Pancreas (tissue), 10 donors: ENCODE measurements around the gene CDH11. TPM values are rescaled to one million over a fixed set of nuclear protein-coding genes. Genes with fewer than 3 reads are reported as not detected.

ENCODE experiments used
- ATAC-seq, 4 donors: fragments of 200-7000 bp; cut with Tn5 transposase; one replicate each; pipeline versions ENCODE4 v1.8.0 to v1.9.1; 2020; ENCODE audit warnings: mild to moderate bottlenecking in 4 of 4, moderate library complexity in 4 of 4
- DNase-seq, 6 donors: peaks; one replicate each; pipeline ENCODE4 v3.0.0-alpha.2; 2020
- FAIRE-seq: peaks from 2 replicates; lab custom pipeline; 2012; peaks lifted over from hg19 to GRCh38; lab: Jason Lieb, UNC
- H3K27ac ChIP-seq, 4 donors: fragments of 200-600 bp; sonication (generic); 1 replicate in 3 of 4; 2 replicates in 1 of 4; pipeline versions ENCODE4 v1.5.0 to v1.8.0; 2020
- H3K27me3 ChIP-seq, 4 donors: fragments of 200-600 bp; one replicate each; pipeline ENCODE4 v1.8.0; 2021
- H3K36me3 ChIP-seq, 3 donors: fragments of 200-600 bp; sonication (generic) in 1 of 3; one replicate each; pipeline versions ENCODE4 v1.5.0 to v1.8.0; 2020 to 2021
- H3K4me1 ChIP-seq, 3 donors: fragments of 200-600 bp; one replicate each; pipeline ENCODE4 v1.8.0; 2021
- H3K4me3 ChIP-seq, 4 donors: fragments of 200-600 bp; sonication (generic) in 2 of 4; one replicate each; pipeline versions ENCODE4 v1.5.0 to v1.8.0; 2020 to 2021
- H3K9me3 ChIP-seq, 4 donors: fragments of 200-600 bp; one replicate each; pipeline ENCODE4 v1.8.0; 2021
- CTCF ChIP-seq, 4 donors: fragments of 200-600 bp; sonication (generic) in 3 of 4; IDR thresholded peaks; one replicate each; pipeline versions ENCODE4 v1.5.0 to v1.8.0; 2021; ENCODE audit warnings: antibody characterized with exemption in 4 of 4
- WGBS, 2 donors: extraction: QIAGEN DNeasy Blood & Tissue Kit; methylation state at CpG; one replicate each; pipeline ENCODE4 v1.1.7; 2013; 5-methylcytosine and 5-hydroxymethylcytosine counted together
- intact Hi-C, 3 donors: fragments of 100-400 bp; cut with DNase I; formaldehyde crosslinking; loops; one replicate each; pipeline versions ENCODE4 v1.11.1 to v1.14.2; 2022
- polyA plus RNA-seq, 2 donors: library from polyadenylated mRNA; stranded (reverse); fragments of 200-250 nt; gene quantifications; one replicate each; pipeline ENCODE4 v1.2.3, GENCODE V29; 2013
- total RNA-seq, 6 donors: library from RNA; stranded (reverse); fragmentation: NEBNext Ultra II Directional in 4 of 6; extraction: Animal tissue kit (Norgen Biotek cat#: 25700) in 4 of 6; gene quantifications; one replicate each; pipeline versions ENCODE4 v1.2.1 to v1.2.4, GENCODE V29; 2021 to 2023
- donor health status: healthy with polysubstance abuse.
- donor health status: DM: no; HTN: no; CAD: no; lungs with moderate emphysema.
- donor health status: DM: no; HTN: no; CAD: no.
- donor health status: control.
- donor health status: control.
- donor health status: Bipolar disorder and iron deficiency.
- donor health status: DM: yes; HTN: yes; CAD: no.
- donor health status: DM: no; HTN: no; CAD: no.
- donor health status: DM: no; HTN: no; CAD: no.
- donor health status: DM: yes; HTN: yes; CAD: no.

CDH11 gene
- total and polyA plus RNA-seq, 8 donors, result 0.38 to 49.6 (median 1.8) TPM

GRCh38 chr16:64962786-64963185 lies 159.1 kb downstream of the CDH11 start:
- no peak for ATAC-seq
- intact Hi-C loops, result no loop called here
- FAIRE-seq, result no peak
- H3K9me3 ChIP-seq, result no peaks in the 10 kb centered on the region
- H3K27me3 ChIP-seq, result no peaks in the 10 kb centered on the region
- TF ChIP-seq CTCF (IDR thresholded peaks at IDR 0.05), result no peak
- no peak for DNase-seq
- WGBS, 2 donors, result 61 to 68% methylated on average over 2 of the region's 2 CpGs
- H3K27ac ChIP-seq, result no peak overlapping the region
- no peaks in the 10 kb centered on the region for H3K36me3 ChIP-seq
- H3K4me3 ChIP-seq, result no peak overlapping the region
- H3K4me1 ChIP-seq, result no peaks in the 10 kb centered on the region

- intact Hi-C loops, result no loop called here
- Histone ChIP-seq H3K9me3 (no peaks in the 10 kb centered on the region), H3K27me3 (no peaks in the 10 kb centered on the region), H3K27ac (no peak overlapping the region), H3K36me3 (no peaks in the 10 kb centered on the region), H3K4me3 (no peak overlapping the region), H3K4me1 (no peaks in the 10 kb centered on the region)
- no peak for TF ChIP-seq CTCF (IDR thresholded peaks at IDR 0.05)
- no peak for ATAC-seq
- no peak for DNase-seq
- FAIRE-seq, result no peak
- WGBS, 2 donors, result 32 to 41% methylated on average over 3 of the region's 3 CpGs
These were observed 164.6 kb downstream of the CDH11 start for GRCh38 chr16:64957246-64957645.

DNA sequence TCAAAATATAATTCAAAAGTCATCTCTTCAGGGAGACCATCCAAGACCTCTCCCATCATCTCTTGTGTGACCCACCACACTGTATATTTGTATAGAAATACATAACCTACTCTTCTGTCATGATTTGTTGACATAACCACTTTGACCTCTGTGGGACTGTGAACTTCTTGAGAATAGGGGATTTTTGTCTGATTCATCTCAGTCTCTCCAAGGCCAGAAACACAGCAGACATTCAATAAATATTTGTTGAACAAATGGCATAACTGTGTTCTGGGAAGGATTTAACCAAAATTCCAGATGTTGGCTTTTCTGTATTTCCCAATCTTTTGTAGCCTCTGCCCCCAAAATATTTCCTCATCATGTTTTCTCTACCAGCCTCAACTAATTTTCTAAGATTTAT lies 169.7 kb downstream of the CDH11 start:
- Histone ChIP-seq H3K9me3 (no peaks in the 10 kb centered on the region), H3K27me3 (no peaks in the 10 kb centered on the region), H3K27ac (no peak overlapping the region), H3K36me3 (no peaks in the 10 kb centered on the region), H3K4me3 (no peak overlapping the region), H3K4me1 (no peaks in the 10 kb centered on the region)
- ATAC-seq, result peak in 2 of 4 donors; percentile 34 to 43
- DNase-seq, result no peak
- TF ChIP-seq CTCF (IDR thresholded peaks at IDR 0.05), result no peak
- no peak for FAIRE-seq
- intact Hi-C loops, result no loop called here

- intact Hi-C loops, result no loop called here
- TF ChIP-seq CTCF (IDR thresholded peaks at IDR 0.05), result no peak
- ATAC-seq (no peak), FAIRE-seq (no peak), DNase-seq (no peak)
- Histone ChIP-seq H3K9me3 (no peaks in the 10 kb centered on the region), H3K27ac (no peak overlapping the region), H3K4me1 (no peaks in the 10 kb centered on the region), H3K36me3 (no peaks in the 10 kb centered on the region), H3K4me3 (no peak overlapping the region), H3K27me3 (no peaks in the 10 kb centered on the region)
- 73 to 86% methylated on average over 8 of the region's 8 CpGs for WGBS, 2 donors
These were observed 170.7 kb downstream of the CDH11 start for GRCh38 chr16:64951193-64951592.

DNA sequence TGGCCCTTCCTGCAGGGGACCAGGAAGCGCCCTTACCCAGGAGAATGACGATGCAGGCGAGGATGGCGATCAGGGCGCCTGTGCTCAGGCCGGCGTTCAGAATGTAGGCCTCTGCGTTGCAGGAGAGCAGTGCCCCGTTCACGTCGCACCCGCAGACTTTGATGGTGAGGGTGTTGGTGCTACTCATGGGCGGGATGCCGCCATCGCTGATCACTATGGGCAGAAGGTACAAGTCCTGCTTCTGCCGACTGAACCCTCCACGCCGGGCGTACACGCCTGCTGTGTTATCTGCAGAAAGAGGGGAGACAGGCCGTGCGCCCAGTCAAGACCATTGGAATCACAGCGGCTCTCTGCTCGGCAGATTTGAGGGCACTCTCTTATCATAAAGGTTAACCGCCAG lies 171.1 kb downstream of the CDH11 start:
- Histone ChIP-seq H3K27ac (no peak overlapping the region), H3K4me1 (no peaks in the 10 kb centered on the region), H3K4me3 (no peak overlapping the region), H3K27me3 (no peaks in the 10 kb centered on the region), H3K36me3 (no peaks in the 10 kb centered on the region), H3K9me3 (no peaks in the 10 kb centered on the region)
- intact Hi-C loops, result no loop called here
- TF ChIP-seq CTCF (IDR thresholded peaks at IDR 0.05), result no peak
- DNase-seq, result peak in 1 of 6 donors; percentile 32
- 85 to 90% methylated on average over 25 of the region's 25 CpGs for WGBS, 2 donors
- no peak for FAIRE-seq
- ATAC-seq, result no peak
